IMR-90 (cell line): ENCODE results near the gene EXPH5. TPM values are rescaled to one million over a fixed set of nuclear protein-coding genes. Genes with fewer than 3 reads are reported as not detected.

ENCODE experiments used
- ATAC-seq: fragments of 200-7000 bp; cut with Tn5 transposase; 2 replicates; pipeline ENCODE4 v1.9.1; 2020; ENCODE audit warnings: low read depth, mild to moderate bottlenecking, moderate library complexity
- BruUV-seq: library from RNA; stranded (reverse); fragments of 400-500 nt; replicated peaks from 2 replicates; lab custom pipeline; 2021; lab: Mats Ljungman, UMichigan
- CTCF ChIA-PET: fragments of 300-600 bp; formaldehyde crosslinking; extraction: SDS; loops from one replicate; lab custom pipeline; 2021; ENCODE audit warnings: antibody characterized with exemption; lab: Yijun Ruan, JAX
- POLR2A ChIA-PET: fragments of 300-600 bp; sonication (Branson Sonifier 250); formaldehyde crosslinking; loops from one replicate; lab custom pipeline; 2022; ENCODE audit warnings: antibody characterized with exemption; ENCODE audit not compliant: unreplicated experiment; lab: Charles Lee
- DNase-seq: peaks from one replicate; pipeline ENCODE4 v3.0.0; 2013
- H2AFZ ChIP-seq: replicated peaks from 2 replicates; pipeline ENCODE3; 2013; ENCODE audit warnings: low read length, mild to moderate bottlenecking; ENCODE audit not compliant: poor library complexity
- H2AK5ac ChIP-seq: 2 replicates; pipeline ENCODE4 v1.6.1; 2013; ENCODE audit warnings: low read depth, low read length, inconsistent platforms
- H2AK9ac ChIP-seq: replicated peaks from 2 replicates; pipeline ENCODE3; 2013; ENCODE audit warnings: mild to moderate bottlenecking, low read depth, low read length, moderate library complexity; ENCODE audit not compliant: poor library complexity
- H2BK120ac ChIP-seq: 2 replicates; pipeline ENCODE4 v1.6.1; 2013; ENCODE audit warnings: low read depth, low read length, inconsistent platforms
- H2BK15ac ChIP-seq: 3 replicates; pipeline ENCODE4 v1.6.1; 2013; ENCODE audit warnings: low read depth, low read length, inconsistent platforms
- H2BK20ac ChIP-seq: 2 replicates; pipeline ENCODE4 v1.6.1; 2013; ENCODE audit warnings: low read depth, mild to moderate bottlenecking, inconsistent platforms, low read length, moderate library complexity
- H2BK5ac ChIP-seq: 2 replicates; pipeline ENCODE4 v1.6.1; 2013; ENCODE audit warnings: mild to moderate bottlenecking, low read depth, low read length, inconsistent platforms; ENCODE audit not compliant: poor library complexity, severe bottlenecking
- H3K14ac ChIP-seq: replicated peaks from 2 replicates; pipeline ENCODE4 v1.6.1; 2013; ENCODE audit warnings: low read depth, low read length, inconsistent platforms
- H3K18ac ChIP-seq: 2 replicates; pipeline ENCODE4 v1.6.1; 2013; ENCODE audit warnings: low read depth, low read length, control low read depth
- H3K23ac ChIP-seq: 2 replicates; pipeline ENCODE4 v1.6.1; 2013; ENCODE audit warnings: low read depth, low read length, inconsistent platforms
- H3K27ac ChIP-seq: 2 replicates; pipeline ENCODE4 v1.5.1; 2013; ENCODE audit warnings: mild to moderate bottlenecking, control low read depth, low read length; ENCODE audit not compliant: insufficient read depth
- H3K27me3 ChIP-seq: 2 replicates; pipeline ENCODE4 v1.6.1; 2013; ENCODE audit warnings: low read length; ENCODE audit not compliant: control insufficient read depth, insufficient read depth
- H3K36me3 ChIP-seq: 2 replicates; pipeline ENCODE4 v1.6.1; 2013; ENCODE audit warnings: low read length, mixed read lengths; ENCODE audit not compliant: control insufficient read depth, insufficient read depth
- H3K4ac ChIP-seq: 2 replicates; pipeline ENCODE4 v1.6.1; 2013; ENCODE audit warnings: low read depth, low read length, inconsistent platforms
- H3K4me1 ChIP-seq: 2 replicates; pipeline ENCODE4 v1.6.1; 2013; ENCODE audit warnings: low read length, mixed read lengths; ENCODE audit not compliant: control insufficient read depth, insufficient read depth
- H3K4me2 ChIP-seq: 2 replicates; pipeline ENCODE4 v1.6.1; 2013; ENCODE audit warnings: low read depth, mild to moderate bottlenecking, control low read depth, low read length, moderate library complexity
- H3K4me3 ChIP-seq: 2 replicates; pipeline ENCODE4 v1.5.1; 2013; ENCODE audit warnings: low read depth, mild to moderate bottlenecking, control low read depth, low read length, moderate library complexity; ENCODE audit not compliant: insufficient read depth
- H3K56ac ChIP-seq: 2 replicates; pipeline ENCODE4 v1.6.1; 2013; ENCODE audit warnings: low read length, inconsistent platforms; ENCODE audit not compliant: insufficient read depth; ENCODE audit errors: extremely low read depth
- H3K79me1 ChIP-seq, 2 experiments: 2 replicates each; pipeline ENCODE4 v1.6.1; 2013; ENCODE audit warnings: low read length in 2 of 2, inconsistent platforms in 1 of 2, low read depth in 1 of 2
- H3K9ac ChIP-seq: 2 replicates; pipeline ENCODE4 v1.6.1; 2013; ENCODE audit warnings: low read depth, low read length, control low read depth
- H3K9me1 ChIP-seq: 2 replicates; pipeline ENCODE4 v1.6.1; 2013; ENCODE audit warnings: low read length, inconsistent platforms; ENCODE audit not compliant: insufficient read depth
- H3K9me3 ChIP-seq: 2 replicates; pipeline ENCODE4 v1.6.1; 2013; ENCODE audit warnings: low read length; ENCODE audit not compliant: control insufficient read depth, insufficient read depth
- H4K20me1 ChIP-seq: 2 replicates; pipeline ENCODE4 v1.6.1; 2013; ENCODE audit warnings: low read length, inconsistent platforms; ENCODE audit not compliant: insufficient read depth
- H4K5ac ChIP-seq: 2 replicates; pipeline ENCODE4 v1.6.1; 2013; ENCODE audit warnings: mild to moderate bottlenecking, low read depth, low read length, control low read depth
- H4K8ac ChIP-seq, 2 experiments: 2 replicates each; pipeline ENCODE4 v1.6.1; 2013; ENCODE audit warnings: low read depth in 2 of 2, low read length in 2 of 2, control low read depth in 1 of 2, inconsistent platforms in 1 of 2
- H4K91ac ChIP-seq: 2 replicates; pipeline ENCODE4 v1.6.1; 2013; ENCODE audit warnings: low read depth, low read length, inconsistent platforms; ENCODE audit not compliant: insufficient read depth
- BHLHE40 ChIP-seq: fragments of 150-350 bp; IDR thresholded peaks from 2 replicates; pipeline ENCODE4 v1.6.1; 2016; ENCODE audit warnings: mild to moderate bottlenecking, low read depth, low read length
- CEBPB ChIP-seq: IDR thresholded peaks from 2 replicates; pipeline ENCODE4 v1.6.1; 2012; ENCODE audit warnings: low read depth, low read length, improper control_type of control experiment
- CHD1 ChIP-seq: IDR thresholded peaks from 2 replicates; pipeline ENCODE4 v1.6.1; 2012; ENCODE audit warnings: low read depth, low read length, improper control_type of control experiment
- CTCF ChIP-seq: conservative IDR thresholded peaks from 2 replicates; pipeline ENCODE4 v1.5.1; 2012; ENCODE audit warnings: mild to moderate bottlenecking, low read depth, low read length, improper control_type of control experiment
- ELK1 ChIP-seq: fragments of 150-350 bp; IDR thresholded peaks from 2 replicates; pipeline ENCODE4 v1.6.1; 2016; ENCODE audit warnings: low read depth, mild to moderate bottlenecking, low read length, moderate library complexity, borderline replicate concordance
- FOS ChIP-seq: fragments of 150-350 bp; IDR thresholded peaks from 2 replicates; pipeline ENCODE4 v1.6.1; 2016; ENCODE audit warnings: low read depth, low read length
- MAFK ChIP-seq: IDR thresholded peaks from 2 replicates; pipeline ENCODE4 v1.6.1; 2012; ENCODE audit warnings: low read depth, low read length, improper control_type of control experiment
- MAZ ChIP-seq: IDR thresholded peaks from 2 replicates; pipeline ENCODE4 v1.6.1; 2012; ENCODE audit warnings: low read depth, mild to moderate bottlenecking, low read length, improper control_type of control experiment, moderate library complexity, borderline replicate concordance
- MXI1 ChIP-seq: IDR thresholded peaks from 2 replicates; pipeline ENCODE4 v1.6.1; 2012; ENCODE audit warnings: low read depth, mild to moderate bottlenecking, low read length, moderate library complexity, borderline replicate concordance
- POLR2A ChIP-seq: IDR thresholded peaks from 2 replicates; pipeline ENCODE4 v1.6.1; 2012; ENCODE audit warnings: mild to moderate bottlenecking, low read depth, low read length
- RCOR1 ChIP-seq: IDR thresholded peaks from 2 replicates; pipeline ENCODE4 v1.6.1; 2012; ENCODE audit warnings: mild to moderate bottlenecking, low read length, improper control_type of control experiment; ENCODE audit not compliant: insufficient replicate concordance
- SMC3 ChIP-seq: fragments of 150-350 bp; IDR thresholded peaks from 2 replicates; pipeline ENCODE4 v1.6.1; 2016; ENCODE audit warnings: low read depth, mild to moderate bottlenecking, antibody characterized with exemption, low read length, moderate library complexity
- USF2 ChIP-seq: fragments of 150-350 bp; IDR thresholded peaks from 2 replicates; pipeline ENCODE4 v1.6.1; 2017; ENCODE audit warnings: mild to moderate bottlenecking, antibody characterized with exemption, low read length, low read depth
- WGBS, 2 experiments: methylation state at CpG; one replicate each; pipeline versions ENCODE4 v1.1.5 to v1.1.7; 2013; ENCODE audit warnings: missing lambda C conversion rate in 2 of 2; ENCODE audit not compliant: insufficient read length in 1 of 2; ENCODE audit errors: extremely low coverage in 2 of 2; 5-methylcytosine and 5-hydroxymethylcytosine counted together
- dilution Hi-C: fragments of 300-500 bp; cut with HindIII; formaldehyde crosslinking; loops from one replicate; pipeline ENCODE4 v1.14.3; 2018; ENCODE audit warnings: low sequenced_read_pairs; ENCODE audit not compliant: unreplicated experiment
- in situ Hi-C: fragments of 300-500 bp; cut with MboI; formaldehyde crosslinking; loops from 3 replicates; pipeline ENCODE4 v1.14.3; 2019; ENCODE audit warnings: low sequenced_read_pairs, inconsistent platforms, mixed read lengths
- intact Hi-C: fragments of 100-400 bp; cut with micrococcal nuclease; formaldehyde crosslinking; loops from 2 replicates; pipeline ENCODE4 v1.10.0; 2022
- polyA plus RNA-seq, 3 experiments: library from polyadenylated mRNA; depleted of rRNA; stranded (reverse); fragments of >200 nt; gene quantifications; 2 replicates each; pipeline ENCODE4 v1.2.3, GENCODE V29; 2012; ENCODE audit warnings: low replicate concordance in 1 of 3
- total RNA-seq: library from RNA; depleted of rRNA; stranded (reverse); fragments of >200 nt; gene quantifications from 2 replicates; pipeline ENCODE4 v1.2.3, GENCODE V29; 2012

EXPH5 gene
- total and polyA plus RNA-seq, 2 of the 4 experiments (the other 2 are of a cell fraction) = 0.05 to 0.72 TPM

GRCh38 chr11:108596701-108597100 lies 3.1 kb upstream of the EXPH5 start:
- H2BK5ac ChIP-seq = no peak overlapping the region
- CTCF ChIA-PET = no interaction called here
- H2BK120ac ChIP-seq = no peak overlapping the region
- H3K27ac ChIP-seq = no peak overlapping the region
- no peak overlapping the region for H3K18ac ChIP-seq
- no peaks in the 10 kb centered on the region for H3K79me1 ChIP-seq
- H3K23ac ChIP-seq = no peak overlapping the region
- no peak for TF ChIP-seq USF2
- no peak for TF ChIP-seq SMC3
- no peak for TF ChIP-seq MXI1
- TF ChIP-seq MAZ = no peak
- TF ChIP-seq CHD1 = no peak
- no peak for TF ChIP-seq FOS
- TF ChIP-seq MAFK = no peak
- no peak for TF ChIP-seq RCOR1
- no peak for TF ChIP-seq CTCF
- no peak for TF ChIP-seq BHLHE40
- TF ChIP-seq ELK1 = no peak
- TF ChIP-seq POLR2A = no peak
- TF ChIP-seq CEBPB = no peak
- no peak overlapping the region for H2BK15ac ChIP-seq
- peaks cover 1% of the 10 kb centered on the region; the same call in 1 of the 2 replicates for H3K4me1 ChIP-seq
- in situ Hi-C loops (no loop called here), dilution Hi-C loops (no loop called here), intact Hi-C loops (no loop called here)
- POLR2A ChIA-PET = no interaction called here
- no CpG with 5 or more reads among the region's 2 CpGs for WGBS, 2 experiments
- H3K36me3 ChIP-seq = no peaks in the 10 kb centered on the region
- H3K27me3 ChIP-seq = peaks cover 9% of the 10 kb centered on the region
- no TSS peak for BruUV-seq
- H3K56ac ChIP-seq = no peak overlapping the region
- H3K9me1 ChIP-seq = no peaks in the 10 kb centered on the region
- H2AK5ac ChIP-seq = no peak overlapping the region
- ATAC-seq = no peak
- H4K8ac ChIP-seq = no peak overlapping the region
- H2AFZ ChIP-seq = no peak overlapping the region
- DNase-seq = no peak
- no peaks in the 10 kb centered on the region for H3K9me3 ChIP-seq
- H4K5ac ChIP-seq = no peak overlapping the region
- no peak overlapping the region for H3K4me3 ChIP-seq
- no peak overlapping the region for H3K4me2 ChIP-seq
- no peak overlapping the region for H3K14ac ChIP-seq
- H2AK9ac ChIP-seq = no peak overlapping the region
- no peak overlapping the region for H2BK20ac ChIP-seq
- H3K9ac ChIP-seq = no peak overlapping the region
- no peak overlapping the region for H4K91ac ChIP-seq
- H3K4ac ChIP-seq = no peak overlapping the region
- no peaks in the 10 kb centered on the region for H4K20me1 ChIP-seq
